NB4 (cell line): ENCODE data around the gene ATRX.
"Not testable (repeated sequence)": the region's sequence is repeated elsewhere in the genome, so short reads cannot be mapped to it uniquely, and the experiment has no call there.

Experiments used
- DNase-seq: peaks from one replicate; pipeline ENCODE4 v3.0.0; 2010; ENCODE audit warnings: low read depth
- H3K4me3 ChIP-seq: one replicate; pipeline ENCODE4 v1.5.1; 2011; ENCODE audit warnings: mild to moderate bottlenecking, low read depth, low read length, moderate library complexity
- CTCF ChIP-seq: IDR thresholded peaks from one replicate; pipeline ENCODE4 v1.5.1; 2012; ENCODE audit warnings: low read depth, low read length
- MAX ChIP-seq: IDR thresholded peaks from 2 replicates; pipeline ENCODE4 v1.6.1; 2011; ENCODE audit warnings: low read depth, low read length
- MYC ChIP-seq: IDR thresholded peaks from 2 replicates; pipeline ENCODE4 v1.6.1; 2011; ENCODE audit warnings: low read depth, low read length
- POLR2A ChIP-seq: IDR thresholded peaks from 2 replicates; pipeline ENCODE4 v1.6.1; 2011; ENCODE audit warnings: mild to moderate bottlenecking; ENCODE audit not compliant: insufficient read length; ENCODE audit errors: extremely low read depth

Gene ATRX

GRCh38 chrX:77572322-77572721, 213.7 kb downstream of the ATRX start:
- no peak for DNase-seq
- H3K4me3 ChIP-seq, result no peak overlapping the region
- no peak for TF ChIP-seq CTCF

GRCh38 chrX:77565278-77565677, 220.7 kb downstream of the ATRX start:
- DNase-seq, result no peak
- no peak overlapping the region for H3K4me3 ChIP-seq

GRCh38 chrX:77564823-77565222, 221.2 kb downstream of the ATRX start:
- no peak for DNase-seq
- no peak for TF ChIP-seq CTCF
- TF ChIP-seq POLR2A, result no peak
- TF ChIP-seq MYC, result no peak
- no peak for TF ChIP-seq MAX
- no peak overlapping the region for H3K4me3 ChIP-seq

More at GRCh38 chrX:77565278-77565677, 220.7 kb downstream of the ATRX start:
- TF ChIP-seq MAX (no peak), CTCF (no peak), MYC (no peak), POLR2A (no peak)

- no peak overlapping the region for H3K4me3 ChIP-seq
- no peak for DNase-seq
- no peak for TF ChIP-seq MYC
- TF ChIP-seq POLR2A, result no peak
- TF ChIP-seq CTCF, result no peak
- TF ChIP-seq MAX, result no peak
These were observed 224.6 kb downstream of the ATRX start for GRCh38 chrX:77561372-77561771.

- DNase-seq, result no peak
- H3K4me3 ChIP-seq, result no peak overlapping the region
- TF ChIP-seq POLR2A (no peak), MAX (no peak), CTCF (no peak), MYC (no peak)
These were observed 229.7 kb downstream of the ATRX start for GRCh38 chrX:77556276-77556675.

GRCh38 chrX:77548751-77549150, 237.3 kb downstream of the ATRX start:
- no peak for TF ChIP-seq MYC
- no peak for TF ChIP-seq CTCF
- no peak for TF ChIP-seq MAX
- no peak for TF ChIP-seq POLR2A
- DNase-seq, result no peak
- no peak overlapping the region for H3K4me3 ChIP-seq

GRCh38 chrX:77539778-77540177, 246.2 kb downstream of the ATRX start:
- not testable (repeated sequence) for H3K4me3 ChIP-seq, DNase-seq

GRCh38 chrX:77531261-77531660, 254.8 kb downstream of the ATRX start:
- peak; percentile 1 for DNase-seq
- H3K4me3 ChIP-seq, result not testable (repeated sequence)
